COLO829 (cell line): ENCODE measurements around the gene RUNDC3A.
"Not testable (repeated sequence)": the region's sequence is repeated elsewhere in the genome, so short reads cannot be mapped to it uniquely, and the experiment has no call there.

Experiments
- DNase-seq: peaks from one replicate; pipeline ENCODE4 v3.0.0; 2012; ENCODE audit warnings: low spot score

RUNDC3A gene

GRCh38 chr17:44343510-44344209 lies 35.3 kb downstream of the RUNDC3A start:
- DNase-seq = no peak

DNA sequence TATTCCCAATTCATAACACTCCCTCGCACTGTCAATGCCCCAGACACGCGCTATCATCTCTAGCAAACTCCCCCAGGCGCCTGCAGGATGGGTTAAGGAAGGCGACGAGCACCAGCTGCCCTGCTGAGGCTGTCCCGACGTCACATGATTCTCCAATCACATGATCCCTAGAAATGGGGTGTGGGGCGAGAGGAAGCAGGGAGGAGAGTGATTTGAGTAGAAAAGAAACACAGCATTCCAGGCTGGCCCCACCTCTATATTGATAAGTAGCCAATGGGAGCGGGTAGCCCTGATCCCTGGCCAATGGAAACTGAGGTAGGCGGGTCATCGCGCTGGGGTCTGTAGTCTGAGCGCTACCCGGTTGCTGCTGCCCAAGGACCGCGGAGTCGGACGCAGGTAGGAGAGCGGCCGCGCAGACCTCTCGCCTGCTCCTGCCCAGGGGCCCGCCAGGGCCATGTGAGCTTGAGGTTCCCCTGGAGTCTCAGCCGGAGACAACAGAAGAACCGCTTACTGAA lies 36.6 kb downstream of the RUNDC3A start, which contains the start of gene GRN:
Gene GRN (plus strand): TSS at position 364 of the 515 bp plus-strand sequence. CDS start 3,863 bp downstream, outside the sequence.
- peak; percentile 99 for DNase-seq

DNA sequence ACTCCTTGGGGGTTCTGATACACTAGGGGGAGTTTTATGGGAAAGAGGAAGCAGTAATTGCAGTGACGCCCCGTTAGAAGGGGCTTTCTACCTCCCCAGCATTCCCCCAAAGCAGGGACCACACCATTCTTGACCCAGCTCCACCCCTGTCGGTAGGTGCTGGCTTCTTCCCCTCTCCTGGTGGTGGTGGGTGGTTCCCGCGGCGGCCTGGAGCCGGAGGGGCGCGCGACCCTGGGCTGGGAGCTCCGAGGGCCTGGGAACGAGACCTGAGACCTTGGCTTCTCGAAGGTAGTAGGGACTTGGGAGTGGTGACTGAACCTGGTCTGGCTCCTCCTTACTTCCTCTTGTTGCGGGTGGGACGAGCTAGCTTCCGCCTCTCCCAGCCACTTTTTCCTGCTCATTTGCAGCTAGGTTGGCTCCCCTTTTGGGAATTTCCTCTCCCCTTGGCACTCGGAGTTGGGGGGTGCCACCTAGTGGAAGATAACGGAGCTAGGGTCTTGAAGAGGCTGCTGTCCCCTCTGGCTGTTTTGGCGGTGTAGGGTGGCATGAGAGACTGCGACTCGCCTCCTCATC lies 37.1 kb downstream of the RUNDC3A start:
- DNase-seq = no peak

GRCh38 chr17:44346064-44346844 lies 37.9 kb downstream of the RUNDC3A start:
- no peak for DNase-seq

GRCh38 chr17:44347206-44348055 lies 39.0 kb downstream of the RUNDC3A start:
- DNase-seq = not testable (repeated sequence)

- DNase-seq = no peak
Measured at GRCh38 chr17:44348234-44348987, 40.0 kb downstream of the RUNDC3A start.

GRCh38 chr17:44348988-44349364 lies 40.6 kb downstream of the RUNDC3A start:
- no peak for DNase-seq

GRCh38 chr17:44349553-44350070 lies 41.2 kb downstream of the RUNDC3A start:
- no peak for DNase-seq

GRCh38 chr17:44350733-44351226 lies 42.4 kb downstream of the RUNDC3A start:
- peak; percentile 69 for DNase-seq

- no peak for DNase-seq
Measured at GRCh38 chr17:44351464-44351863, 43.1 kb downstream of the RUNDC3A start.

GRCh38 chr17:44351961-44352827 lies 43.8 kb downstream of the RUNDC3A start:
- no peak for DNase-seq

DNA sequence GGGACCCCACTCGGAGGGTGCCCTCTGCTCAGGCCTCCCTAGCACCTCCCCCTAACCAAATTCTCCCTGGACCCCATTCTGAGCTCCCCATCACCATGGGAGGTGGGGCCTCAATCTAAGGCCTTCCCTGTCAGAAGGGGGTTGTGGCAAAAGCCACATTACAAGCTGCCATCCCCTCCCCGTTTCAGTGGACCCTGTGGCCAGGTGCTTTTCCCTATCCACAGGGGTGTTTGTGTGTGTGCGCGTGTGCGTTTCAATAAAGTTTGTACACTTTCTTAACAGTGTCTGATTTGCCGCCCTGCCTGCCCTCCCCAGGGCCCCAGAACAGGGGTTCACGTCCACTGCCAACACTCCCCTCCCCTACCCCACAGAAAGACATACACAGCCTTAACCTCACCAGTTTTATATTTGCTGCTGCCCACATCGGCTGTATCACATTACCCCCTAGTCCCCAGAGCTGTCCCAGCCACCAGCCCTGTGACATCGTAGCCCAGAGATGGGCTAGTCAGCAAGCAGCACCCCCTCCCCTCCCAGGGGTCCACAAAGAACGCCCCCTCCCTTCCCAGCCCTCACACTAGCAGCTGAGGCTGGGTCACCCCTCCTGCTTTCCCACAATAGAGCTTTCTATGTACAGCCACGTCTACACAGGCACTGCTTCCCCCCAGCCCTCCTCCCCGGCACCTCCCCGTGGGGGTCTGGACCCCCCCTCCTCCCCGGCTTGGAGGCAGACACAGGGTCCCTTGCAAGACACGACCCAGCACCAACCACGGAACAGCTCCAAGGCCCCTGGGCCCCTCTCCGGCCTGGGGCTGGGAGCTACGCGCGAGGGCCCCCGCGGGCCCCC lies 44.6 kb downstream of the RUNDC3A start:
- no peak for DNase-seq

- no peak for DNase-seq
Measured at GRCh38 chr17:44353672-44354331, 45.4 kb downstream of the RUNDC3A start.

- no peak for DNase-seq
Measured at GRCh38 chr17:44354582-44355561, 46.5 kb downstream of the RUNDC3A start.

- DNase-seq = no peak
Measured at GRCh38 chr17:44355642-44356099, 47.3 kb downstream of the RUNDC3A start.

DNA sequence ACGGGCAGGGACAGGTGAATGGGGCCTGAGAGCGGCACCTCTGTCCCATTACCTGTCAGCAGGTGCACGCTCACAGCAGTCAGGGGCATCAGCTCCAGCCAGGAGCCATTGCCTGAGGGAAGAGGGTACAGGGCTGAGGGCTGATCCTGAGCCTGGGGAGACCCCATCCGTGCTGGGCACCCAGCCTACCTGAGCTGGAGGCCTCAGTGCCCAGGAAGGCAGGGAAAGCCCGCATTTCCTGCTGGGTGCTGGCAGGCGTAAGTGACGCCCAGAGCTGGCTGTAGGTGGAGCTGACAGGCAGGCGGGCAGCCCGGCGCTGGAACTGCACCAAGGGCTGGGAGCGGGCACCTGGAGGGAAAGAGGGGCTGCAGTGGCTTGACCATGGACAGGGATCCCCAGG lies 47.8 kb downstream of the RUNDC3A start:
- DNase-seq = no peak

GRCh38 chr17:44358066-44358465 lies 49.7 kb downstream of the RUNDC3A start:
- DNase-seq = no peak
